ENCODE results near the gene HGF.
"Not testable (repeated sequence)": the region's sequence is repeated elsewhere in the genome, so short reads cannot be mapped to it uniquely, and the experiment has no call there.

Gene HGF

GRCh38 chr7:81722250-81722649, 47.6 kb downstream of the HGF start:
- DNase-seq: not testable (repeated sequence)

DNA sequence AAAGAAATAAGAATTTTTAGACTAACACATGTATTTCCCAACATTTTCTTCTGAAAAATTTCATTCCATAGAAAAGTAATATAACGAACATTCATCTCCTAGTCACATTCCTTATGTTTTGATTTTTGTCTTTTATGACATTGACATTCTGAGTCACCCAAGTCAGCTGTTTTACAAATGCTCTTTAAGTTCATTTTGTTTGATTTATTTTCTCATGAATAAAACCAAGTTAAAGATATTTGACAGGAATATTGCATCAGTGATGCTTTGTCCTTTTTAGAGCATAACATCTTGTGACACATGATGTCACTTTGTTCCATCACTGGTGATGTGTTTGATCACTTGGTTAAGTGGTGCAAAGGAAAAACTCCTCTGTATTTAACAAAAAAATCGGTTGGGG, 48.4 kb downstream of the HGF start:
- no peak for DNase-seq

GRCh38 chr7:81719865-81720264, 50.0 kb downstream of the HGF start:
- no peak for DNase-seq

- no peak for DNase-seq
These were observed 53.8 kb downstream of the HGF start for GRCh38 chr7:81715984-81716588.

- DNase-seq: no peak
These were observed 55.5 kb downstream of the HGF start for GRCh38 chr7:81714306-81714705.

DNA sequence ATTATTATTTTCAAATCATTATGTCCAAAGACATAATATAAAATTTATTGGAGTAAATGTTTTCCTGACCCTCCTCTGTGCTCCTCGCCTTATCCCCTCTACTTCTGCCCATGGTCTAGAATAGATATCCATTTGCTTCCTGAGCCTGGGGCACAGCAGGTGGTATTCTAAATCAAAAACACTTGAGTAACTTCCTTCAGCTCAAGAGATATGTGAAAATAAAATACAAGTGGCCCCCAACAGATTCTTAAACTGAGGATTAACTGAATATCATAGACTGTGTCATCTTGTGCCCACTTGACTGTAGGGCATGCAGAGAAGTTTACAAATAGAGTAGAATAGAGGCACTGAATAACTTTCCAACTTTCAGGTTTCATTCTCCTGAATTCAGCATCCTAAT, 59.1 kb downstream of the HGF start:
- no peak for DNase-seq

- DNase-seq: no peak
These were observed 60.0 kb downstream of the HGF start for GRCh38 chr7:81709836-81710235.

GRCh38 chr7:81707966-81708365, 61.9 kb downstream of the HGF start:
- DNase-seq: no peak

DNA sequence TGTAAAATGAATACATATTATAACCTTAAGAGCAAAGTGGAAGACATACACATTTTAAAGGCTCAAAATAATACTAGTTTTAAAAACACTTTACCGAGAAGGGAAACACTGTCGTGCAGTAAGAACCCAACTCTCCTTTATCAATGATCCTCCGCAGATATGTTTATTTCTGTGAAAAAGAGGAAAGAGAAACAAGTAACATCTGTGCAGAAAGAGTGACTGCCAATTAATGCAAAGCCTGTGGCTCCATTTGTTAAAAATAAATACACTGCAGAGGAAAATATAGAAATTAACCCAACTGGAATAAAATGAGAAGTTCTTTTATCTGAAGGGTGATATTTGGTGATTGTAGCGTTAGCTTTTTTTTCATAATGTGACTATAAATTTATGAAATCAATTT, 62.7 kb downstream of the HGF start:
- DNase-seq: no peak

GRCh38 chr7:81705206-81705605, 64.6 kb downstream of the HGF start:
- DNase-seq: no peak

DNA sequence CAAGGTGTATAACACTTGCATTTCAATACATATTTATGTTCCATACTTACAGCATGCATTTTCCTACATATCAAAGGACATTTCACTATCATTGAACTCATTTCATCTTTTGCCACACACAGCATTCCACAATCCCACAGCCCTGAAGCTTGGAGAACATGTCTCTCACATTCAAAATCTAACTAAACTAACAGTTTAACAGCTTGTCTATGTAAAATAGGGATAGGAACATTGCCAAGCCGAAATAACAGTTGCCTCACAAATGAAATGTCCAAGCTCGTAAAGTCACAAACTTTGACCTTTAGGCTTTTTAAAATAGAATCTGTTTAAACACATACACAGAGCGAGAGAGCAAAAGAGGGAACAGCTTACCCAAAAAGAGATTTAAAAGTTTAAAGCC, 65.3 kb downstream of the HGF start:
- no peak for DNase-seq

DNA sequence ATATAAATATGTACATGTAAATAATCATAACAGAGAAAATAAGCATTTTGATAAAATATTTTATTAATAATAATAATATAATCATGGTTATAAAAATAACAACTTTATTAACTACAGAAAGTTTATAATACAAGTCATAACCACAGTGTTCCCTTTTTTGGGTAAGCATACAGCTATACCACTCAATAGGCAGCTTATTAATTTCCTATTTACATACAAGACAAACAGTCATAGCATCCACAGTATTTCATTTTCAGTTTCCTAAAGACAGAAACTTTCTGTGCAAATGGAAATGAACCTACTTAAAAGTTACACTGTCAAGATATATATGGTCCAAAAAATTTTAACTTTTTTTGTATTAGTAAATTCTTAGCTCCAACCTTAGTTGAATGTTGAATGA, 70.9 kb downstream of the HGF start:
- DNase-seq: no peak

GRCh38 chr7:81694711-81695110, 75.1 kb downstream of the HGF start:
- no peak for DNase-seq

GRCh38 chr7:81693894-81694293, 76.0 kb downstream of the HGF start:
- no peak for DNase-seq

- DNase-seq: no peak
These were observed 76.8 kb downstream of the HGF start for GRCh38 chr7:81693080-81693479.

- DNase-seq: no peak
These were observed 77.5 kb downstream of the HGF start for GRCh38 chr7:81692146-81692905.

DNA sequence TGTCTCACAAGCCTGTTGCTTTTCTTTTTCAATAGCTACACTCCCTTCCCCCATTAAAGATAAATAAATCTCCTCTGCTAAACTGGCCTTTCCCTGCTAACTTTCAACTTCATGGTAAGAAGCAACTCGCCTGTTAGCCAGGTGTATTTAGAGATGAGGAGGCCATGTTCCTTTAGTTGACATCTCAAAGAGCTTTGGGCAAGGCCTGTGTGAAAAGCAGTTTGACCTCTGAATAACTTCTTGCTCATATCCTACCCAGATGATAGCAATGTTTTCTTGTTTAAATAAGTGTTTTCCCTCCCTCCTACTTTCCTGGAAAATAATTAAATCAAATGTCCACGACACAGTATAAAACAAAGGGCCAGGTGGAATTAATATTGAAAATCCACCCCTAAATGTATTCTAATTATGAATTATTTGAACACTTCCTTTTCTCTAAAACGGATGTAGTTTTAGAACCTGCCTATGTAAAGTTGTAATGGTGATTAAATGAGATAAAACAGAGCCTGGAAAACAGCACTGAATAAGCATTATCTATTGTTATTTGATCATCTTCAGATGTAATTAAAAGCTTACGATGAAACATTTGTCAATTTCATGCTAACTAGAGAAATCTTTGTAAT, 78.5 kb downstream of the HGF start:
- DNase-seq: no peak

DNA sequence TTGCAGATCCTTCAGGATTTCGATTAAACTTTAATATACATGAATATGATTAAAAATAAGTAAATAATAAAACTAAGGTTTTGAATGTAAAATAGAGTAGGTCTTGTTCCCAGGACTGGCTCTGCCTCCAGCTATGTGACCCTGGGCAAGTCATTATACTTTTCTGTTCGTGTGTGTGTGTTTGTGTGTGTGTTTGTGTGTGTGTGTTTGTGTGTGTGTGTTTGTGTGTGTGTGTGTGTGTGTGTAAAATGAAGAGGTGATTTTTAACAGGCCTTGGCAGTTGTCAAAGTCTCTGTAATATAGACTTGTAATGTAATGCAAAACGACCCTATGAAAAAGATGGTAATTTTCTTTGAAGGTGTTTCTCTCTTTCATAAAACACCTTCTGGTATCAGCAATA, 79.2 kb downstream of the HGF start:
- no peak for DNase-seq

GRCh38 chr7:81690251-81690650, 79.6 kb downstream of the HGF start:
- DNase-seq: no peak

GRCh38 chr7:81688622-81689411, 81.0 kb downstream of the HGF start:
- no peak for DNase-seq

DNA sequence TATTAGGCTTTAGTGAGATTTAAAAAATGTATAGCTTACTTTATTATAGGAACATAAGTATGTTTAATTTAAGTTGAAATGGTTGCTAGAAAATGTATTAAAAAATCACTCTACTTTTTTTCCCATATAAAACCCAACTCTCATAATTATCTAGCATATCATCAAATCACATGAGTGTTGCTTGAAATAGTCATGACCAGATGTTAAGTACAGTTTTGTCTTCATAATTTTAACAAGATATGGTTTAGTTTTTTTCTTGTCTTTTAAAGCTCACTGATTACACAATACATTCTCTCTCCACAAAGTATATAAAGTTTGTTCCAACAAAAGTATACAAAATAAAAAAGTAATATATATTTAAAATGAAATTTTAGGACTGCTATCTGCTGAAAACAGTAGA, 82.8 kb downstream of the HGF start:
- DNase-seq: no peak

GRCh38 chr7:81685270-81685868, 84.5 kb downstream of the HGF start:
- DNase-seq: no peak
